Measurements from ENCODE around the gene EPN2. TPM values are rescaled to one million over a fixed set of nuclear protein-coding genes. Genes with fewer than 3 reads are reported as not detected.

Gene EPN2
- total RNA-seq, 1 experiment from 2014 or later, result 19.1 TPM

- in situ Hi-C loops (cut with HindIII; ENCODE audit: low pct_unique_long_range_greater_than_20kb, low sequenced_read_pairs), result no loop called here
- no peak for DNase-seq (ENCODE audit: low read depth)
These were observed 44.0 kb downstream of the EPN2 start for GRCh38 chr17:19281161-19281560.

- in situ Hi-C loops (cut with HindIII; ENCODE audit: low pct_unique_long_range_greater_than_20kb, low sequenced_read_pairs), result no loop called here
- DNase-seq (ENCODE audit: low read depth), result no peak
These were observed 47.1 kb downstream of the EPN2 start for GRCh38 chr17:19284005-19284959.

DNA sequence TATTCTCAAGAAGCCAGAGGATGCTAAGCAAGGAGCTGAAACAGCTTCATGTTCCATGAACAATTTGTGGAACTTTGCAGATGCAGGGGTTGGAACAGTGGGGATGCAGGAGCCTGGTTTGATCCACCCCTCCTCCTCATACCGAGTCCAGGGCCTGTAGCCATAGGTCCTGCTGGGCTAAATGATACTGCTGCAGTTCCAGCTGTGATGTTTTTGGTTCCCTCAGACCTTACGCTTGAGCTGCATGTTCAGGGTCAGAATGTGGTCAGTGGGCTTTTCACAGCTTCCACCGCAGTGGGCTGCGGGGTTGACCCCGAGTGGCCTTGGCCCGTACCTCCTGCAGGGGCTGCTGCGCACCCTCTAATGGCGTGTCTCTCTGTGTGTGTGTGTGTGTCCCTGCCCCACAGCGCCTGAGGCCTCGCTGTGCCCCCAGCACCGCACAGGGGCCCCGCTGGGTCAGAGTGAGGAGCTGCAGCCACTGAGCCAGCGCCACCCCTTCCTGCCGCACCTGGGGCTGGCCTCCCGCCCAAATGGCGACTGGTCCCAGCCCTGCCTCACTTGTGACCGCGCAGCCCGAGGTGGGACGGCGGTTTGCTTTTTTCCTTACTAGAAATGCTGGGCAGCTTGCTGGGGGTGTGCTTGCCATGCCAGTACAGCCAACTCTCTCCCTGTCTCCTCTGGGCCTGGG, 48.2 kb downstream of the EPN2 start:
- in situ Hi-C loops (cut with HindIII; ENCODE audit: low pct_unique_long_range_greater_than_20kb, low sequenced_read_pairs), result no loop called here
- no peak for DNase-seq (ENCODE audit: low read depth)

GRCh38 chr17:19286751-19287341, 49.7 kb downstream of the EPN2 start:
- in situ Hi-C loops (cut with HindIII; ENCODE audit: low pct_unique_long_range_greater_than_20kb, low sequenced_read_pairs), result no loop called here
- no peak for DNase-seq (ENCODE audit: low read depth)

DNA sequence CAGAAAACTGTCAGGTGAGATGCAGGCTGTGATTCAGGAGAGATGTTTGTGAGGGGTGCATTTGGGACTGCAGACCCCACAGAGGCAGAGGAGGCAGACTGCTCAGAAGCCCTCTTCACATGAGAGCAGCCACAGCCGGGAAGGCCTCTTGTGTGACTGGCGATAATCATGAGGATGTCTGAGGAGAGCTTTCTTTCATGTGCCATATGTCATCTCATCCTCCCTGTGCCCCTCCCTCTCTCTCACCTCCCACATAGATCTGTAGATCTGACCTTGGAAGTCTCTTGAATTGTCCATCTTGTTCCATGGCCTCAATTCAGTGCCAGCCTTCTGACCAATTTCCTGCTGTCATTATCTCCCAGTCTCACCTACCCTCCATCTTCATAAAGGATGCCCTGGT, 50.5 kb downstream of the EPN2 start:
- DNase-seq (ENCODE audit: low read depth), result no peak
- in situ Hi-C loops (cut with HindIII; ENCODE audit: low pct_unique_long_range_greater_than_20kb, low sequenced_read_pairs), result no loop called here

GRCh38 chr17:19288453-19288852, 51.3 kb downstream of the EPN2 start:
- in situ Hi-C loops (cut with HindIII; ENCODE audit: low pct_unique_long_range_greater_than_20kb, low sequenced_read_pairs), result no loop called here
- DNase-seq (ENCODE audit: low read depth), result peak; percentile 61

GRCh38 chr17:19290066-19290705, 53.0 kb downstream of the EPN2 start:
- DNase-seq (ENCODE audit: low read depth), result no peak
- in situ Hi-C loops (cut with HindIII; ENCODE audit: low pct_unique_long_range_greater_than_20kb, low sequenced_read_pairs), result no loop called here

- DNase-seq (ENCODE audit: low read depth), result no peak
- in situ Hi-C loops (cut with HindIII; ENCODE audit: low pct_unique_long_range_greater_than_20kb, low sequenced_read_pairs), result no loop called here
These were observed 54.6 kb downstream of the EPN2 start for GRCh38 chr17:19291646-19292376.

- in situ Hi-C loops (cut with HindIII; ENCODE audit: low pct_unique_long_range_greater_than_20kb, low sequenced_read_pairs), result no loop called here
- DNase-seq (ENCODE audit: low read depth), result no peak
These were observed 55.2 kb downstream of the EPN2 start for GRCh38 chr17:19292377-19292711.

DNA sequence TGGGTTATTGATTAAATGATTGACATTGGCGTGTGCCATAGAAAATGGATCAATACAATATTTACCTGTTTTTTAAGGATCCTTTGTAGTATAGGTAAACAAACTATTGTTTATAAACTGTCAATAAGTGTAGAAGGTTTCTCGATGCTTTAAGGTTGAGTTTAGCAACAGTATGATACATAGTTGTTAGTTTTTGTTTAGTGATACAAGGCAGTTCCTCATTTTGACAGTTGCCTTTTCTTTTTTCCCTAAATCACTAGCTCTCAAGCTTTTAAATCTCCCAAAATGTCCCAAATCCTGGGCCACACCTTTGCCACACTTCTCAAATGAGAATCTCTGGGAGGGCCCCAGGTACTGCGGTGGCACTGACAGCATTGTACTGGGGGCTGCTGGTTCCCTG, 57.3 kb downstream of the EPN2 start:
- in situ Hi-C loops (cut with HindIII; ENCODE audit: low pct_unique_long_range_greater_than_20kb, low sequenced_read_pairs), result no loop called here
- DNase-seq (ENCODE audit: low read depth), result no peak

GRCh38 chr17:19295473-19296135, 58.4 kb downstream of the EPN2 start:
- no peak for DNase-seq (ENCODE audit: low read depth)
- in situ Hi-C loops (cut with HindIII; ENCODE audit: low pct_unique_long_range_greater_than_20kb, low sequenced_read_pairs), result no loop called here

DNA sequence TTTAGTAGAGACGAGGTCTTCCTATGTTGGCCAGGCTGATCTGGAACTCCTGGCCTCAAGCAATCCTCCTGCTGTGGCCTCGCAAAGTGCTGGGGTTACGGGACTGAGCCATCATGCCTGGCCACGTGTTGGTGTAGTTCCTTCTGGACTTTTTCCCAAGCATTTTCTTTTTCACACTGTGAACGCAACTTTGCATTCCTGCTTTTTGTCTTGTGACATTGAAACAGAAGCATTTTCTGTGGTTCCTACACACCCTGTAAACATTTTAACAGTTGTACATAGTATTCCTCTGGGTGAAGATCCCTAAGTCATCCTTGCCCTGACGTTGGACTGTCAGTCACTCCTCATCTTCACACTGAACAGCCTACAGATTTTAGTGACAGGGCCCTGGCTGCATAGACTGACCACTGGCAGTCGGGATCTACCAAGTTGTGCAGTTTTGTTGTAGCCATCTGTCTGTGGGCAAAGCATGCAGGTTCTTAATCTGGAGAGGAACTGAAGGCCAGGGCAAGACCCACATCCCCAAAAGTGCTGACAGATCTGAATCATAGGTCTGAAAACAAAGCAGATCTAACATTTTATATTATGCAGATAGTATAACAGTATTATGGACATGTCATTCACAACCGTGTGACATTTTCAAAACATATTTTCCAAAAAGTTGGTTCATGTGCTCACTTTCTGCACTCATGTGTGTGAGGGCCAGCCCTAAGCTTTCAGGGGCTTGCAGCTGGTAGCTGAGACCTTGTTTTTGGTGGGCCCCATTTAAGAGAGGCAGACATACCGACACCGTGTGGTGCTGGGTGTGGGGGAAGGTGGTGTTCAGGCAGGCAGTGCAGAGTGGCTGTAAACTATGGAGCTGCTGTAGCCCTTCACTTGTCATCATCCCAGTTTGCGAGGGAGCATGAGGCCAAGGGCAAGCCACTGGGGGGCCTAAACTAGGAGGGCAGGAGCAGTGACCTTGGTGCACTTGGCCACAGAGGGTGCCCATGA, 59.9 kb downstream of the EPN2 start:
- in situ Hi-C loops (cut with HindIII; ENCODE audit: low pct_unique_long_range_greater_than_20kb, low sequenced_read_pairs), result no loop called here
- no peak for DNase-seq (ENCODE audit: low read depth)

- in situ Hi-C loops (cut with HindIII; ENCODE audit: low pct_unique_long_range_greater_than_20kb, low sequenced_read_pairs), result no loop called here
- no peak for DNase-seq (ENCODE audit: low read depth)
These were observed 61.5 kb downstream of the EPN2 start for GRCh38 chr17:19298569-19299213.

DNA sequence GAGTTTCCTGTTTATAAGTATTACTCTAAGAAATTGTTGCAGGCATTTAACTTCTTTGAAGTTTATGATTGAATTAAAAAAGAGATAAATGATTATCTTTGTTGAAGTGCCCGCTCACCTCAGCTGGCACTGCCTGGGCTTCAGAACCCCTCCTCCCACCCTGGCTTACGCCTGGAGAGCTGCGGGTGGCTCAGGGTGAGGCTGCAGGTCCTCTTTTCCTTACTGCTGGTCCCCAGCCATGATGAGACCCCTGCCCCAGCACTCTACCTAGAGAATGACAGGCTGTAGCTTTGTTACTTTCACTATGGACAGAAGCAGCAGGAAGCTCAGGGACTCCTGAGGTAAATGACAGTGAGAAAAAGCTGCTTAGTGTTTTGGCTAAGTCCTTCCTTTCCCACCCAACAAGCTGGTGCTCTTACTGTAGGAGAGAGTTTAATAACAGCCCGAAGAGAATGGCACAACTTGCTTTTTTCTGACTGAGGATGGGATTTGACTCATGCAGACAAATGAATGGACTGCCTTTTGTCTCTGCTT, 62.1 kb downstream of the EPN2 start:
- no peak for DNase-seq (ENCODE audit: low read depth)
- in situ Hi-C loops (cut with HindIII; ENCODE audit: low pct_unique_long_range_greater_than_20kb, low sequenced_read_pairs), result no loop called here

GRCh38 chr17:19299866-19300265, 62.7 kb downstream of the EPN2 start:
- in situ Hi-C loops (cut with HindIII; ENCODE audit: low pct_unique_long_range_greater_than_20kb, low sequenced_read_pairs), result no loop called here

More at GRCh38 chr17:19299866-19300265, 62.7 kb downstream of the EPN2 start:
- DNase-seq (ENCODE audit: low read depth), result no peak

All from Caki2 (cell line).